PFSK-1 (cell line): ENCODE measurements around the gene CCL19.

ENCODE experiments used
- FOXP2 ChIP-seq: optimal IDR thresholded peaks from 2 replicates; pipeline ENCODE3; 2011; ENCODE audit warnings: borderline replicate concordance, control low read depth, inconsistent platforms; ENCODE audit not compliant: insufficient read depth; ENCODE audit errors: extremely low read length, extremely low read depth
- REST ChIP-seq, 2 experiments: IDR thresholded peaks; 2 replicates each; pipeline versions ENCODE4 v1.6.1 to v1.8.0; 2011 to 2012; ENCODE audit warnings: low read depth in 2 of 2, low read length in 2 of 2, control low read depth in 1 of 2, inconsistent platforms in 1 of 2, mild to moderate bottlenecking in 1 of 2, moderate library complexity in 1 of 2; ENCODE audit not compliant: insufficient read depth in 1 of 2

DNA sequence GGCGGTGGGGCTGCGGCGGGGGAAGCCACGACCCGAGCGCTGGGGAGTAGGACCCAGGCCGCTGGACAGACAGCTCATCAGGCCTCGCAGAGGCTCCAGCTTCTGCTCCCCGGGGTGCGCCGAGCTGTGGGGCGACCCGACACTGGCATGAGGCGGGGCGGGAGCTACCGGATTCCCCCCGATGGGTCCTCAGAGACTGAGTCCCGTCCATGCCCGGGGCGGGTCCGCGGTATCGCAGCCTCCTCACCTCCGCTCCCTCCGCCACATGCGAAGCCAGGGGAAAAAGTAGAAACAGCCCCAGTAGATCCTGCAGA, 26.1 kb downstream of the CCL19 start:
- no peak for TF ChIP-seq REST (IDR thresholded peaks at IDR 0.05; ENCODE audit: insufficient read depth in 1 of 2, low read depth in 2 of 2, low read length in 2 of 2)
- TF ChIP-seq FOXP2: no peak
